ENCODE data around the gene MYO7B.

The MYO7B gene

DNA sequence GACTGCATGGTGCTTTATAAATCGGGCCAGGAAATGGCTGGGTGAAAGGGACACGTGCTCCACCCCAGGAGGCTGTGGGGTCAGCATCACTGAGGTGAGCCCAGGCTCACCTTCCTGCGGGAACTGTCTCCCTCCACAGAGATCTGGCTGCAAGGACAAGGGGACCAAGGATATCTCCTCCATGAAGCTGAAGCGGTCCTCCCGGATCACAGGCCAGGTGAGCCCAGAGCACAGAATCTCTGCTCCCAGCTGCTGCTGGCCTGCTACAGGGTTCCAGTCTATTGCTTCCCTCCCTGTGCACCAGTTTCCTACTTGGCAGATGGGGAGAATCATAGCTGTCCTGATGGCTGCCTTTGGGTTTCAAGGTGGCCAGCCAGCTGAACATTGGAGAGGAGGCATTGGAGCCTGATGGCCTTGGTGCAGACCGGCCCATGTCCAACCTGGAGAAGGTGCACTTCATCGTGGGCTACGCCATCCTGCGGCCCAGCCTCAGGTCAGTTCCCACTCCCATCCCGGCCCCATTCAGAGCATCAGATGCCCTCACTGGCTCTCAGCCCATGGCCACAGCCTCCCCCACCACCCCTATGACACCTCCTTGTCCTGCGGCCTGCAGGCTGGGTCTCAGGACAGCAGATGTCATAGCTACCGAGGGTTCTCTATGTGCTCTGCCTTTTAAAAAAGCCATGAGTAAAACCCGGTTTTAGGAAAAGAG, 76.8 kb downstream of the MYO7B start:
- H3K9ac ChIP-seq (ENCODE audit: low read depth, low read length): peak overlapping the region; percentile 9; the same call in 1 of the 2 replicates
- peak overlapping the region; percentile 97 for H3K27ac ChIP-seq (ENCODE audit: low read length)
- peaks cover 61% of the 10 kb centered on the region for H3K36me3 ChIP-seq (ENCODE audit: insufficient read depth, low read length)
- peaks cover 40% of the 10 kb centered on the region for H3K79me2 ChIP-seq (ENCODE audit: insufficient read depth, low read length)
- no peak overlapping the region for H2AFZ ChIP-seq (ENCODE audit: low read depth, low read length)
- peaks cover 22% of the 10 kb centered on the region for H3K9me3 ChIP-seq (ENCODE audit: insufficient read depth, low read length, severe bottlenecking)
- H3K4me1 ChIP-seq (ENCODE audit: insufficient read depth, low read length): peaks cover 100% of the 10 kb centered on the region
- DNase-seq: peak; percentile 4
- no peak for ATAC-seq (ENCODE audit: insufficient read depth, low read depth)
- H3K27me3 ChIP-seq (ENCODE audit: insufficient read depth, low read length, poor library complexity): no peaks in the 10 kb centered on the region
- H4K20me1 ChIP-seq (ENCODE audit: insufficient read depth, low read length): no peaks in the 10 kb centered on the region
- H3K4me2 ChIP-seq (ENCODE audit: insufficient read depth, low read length): no peak overlapping the region
- TF ChIP-seq CTCF (IDR thresholded peaks at IDR 0.05; ENCODE audit: borderline replicate concordance, extremely low read depth, low read length, poor library complexity, severe bottlenecking) (no peak), EZH2 (IDR thresholded peaks at IDR 0.05; ENCODE audit: borderline replicate concordance, low read depth, low read length, severe bottlenecking) (no peak)
- peak overlapping the region in 1 of 2 experiments; percentile 5; a peak in 1 of 4 replicates for H3K4me3 ChIP-seq (ENCODE audit: low read depth in 1 of 2, low read length in 2 of 2)

DNA sequence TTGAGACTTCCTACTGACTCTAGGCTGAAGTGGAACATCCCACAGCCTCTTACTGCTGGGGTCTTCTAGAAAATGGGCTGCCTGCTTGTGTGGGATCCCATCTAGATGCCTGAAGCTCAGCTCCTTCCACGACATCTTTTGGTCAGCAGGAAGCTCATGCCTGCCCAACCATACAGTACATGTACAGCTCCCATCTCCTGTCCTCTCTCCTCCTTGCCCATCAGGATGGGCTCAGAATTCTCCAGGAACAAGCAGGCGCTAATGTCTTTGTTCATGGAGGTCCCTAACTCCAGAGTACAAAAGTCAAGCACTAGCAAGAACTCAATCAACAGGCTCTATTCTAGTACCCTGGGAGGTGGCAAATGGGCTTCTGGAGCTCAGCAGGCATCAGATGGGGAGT, 78.8 kb downstream of the MYO7B start:
- peak overlapping the region; percentile 48 for H3K4me2 ChIP-seq (ENCODE audit: insufficient read depth, low read length)
- DNase-seq (peak; percentile 27), ATAC-seq (ENCODE audit: insufficient read depth, low read depth) (no peak)
- peak overlapping the region; percentile 75 for H3K9ac ChIP-seq (ENCODE audit: low read depth, low read length)
- no peaks in the 10 kb centered on the region for H3K27me3 ChIP-seq (ENCODE audit: insufficient read depth, low read length, poor library complexity)
- H3K36me3 ChIP-seq (ENCODE audit: insufficient read depth, low read length): peaks cover 54% of the 10 kb centered on the region
- peak overlapping the region in 1 of 2 experiments; percentile 28; a peak in 1 of 4 replicates for H3K4me3 ChIP-seq (ENCODE audit: low read depth in 1 of 2, low read length in 2 of 2)
- no peaks in the 10 kb centered on the region for H4K20me1 ChIP-seq (ENCODE audit: insufficient read depth, low read length)
- peaks cover 22% of the 10 kb centered on the region for H3K9me3 ChIP-seq (ENCODE audit: insufficient read depth, low read length, severe bottlenecking)
- H3K4me1 ChIP-seq (ENCODE audit: insufficient read depth, low read length): peaks cover 97% of the 10 kb centered on the region
- H3K79me2 ChIP-seq (ENCODE audit: insufficient read depth, low read length): peaks cover 43% of the 10 kb centered on the region
- TF ChIP-seq CTCF (IDR thresholded peaks at IDR 0.05; ENCODE audit: borderline replicate concordance, extremely low read depth, low read length, poor library complexity, severe bottlenecking): no peak
- no peak for TF ChIP-seq EZH2 (IDR thresholded peaks at IDR 0.05; ENCODE audit: borderline replicate concordance, low read depth, low read length, severe bottlenecking)
- peak overlapping the region; percentile 97 for H3K27ac ChIP-seq (ENCODE audit: low read length)
- no peak overlapping the region; the same call in 1 of the 2 replicates for H2AFZ ChIP-seq (ENCODE audit: low read depth, low read length)

- Histone ChIP-seq H3K4me1 (ENCODE audit: insufficient read depth, low read length) (peaks cover 97% of the 10 kb centered on the region), H4K20me1 (ENCODE audit: insufficient read depth, low read length) (no peaks in the 10 kb centered on the region), H3K9ac (ENCODE audit: low read depth, low read length) (peak overlapping the region; percentile 75), H3K79me2 (ENCODE audit: insufficient read depth, low read length) (peaks cover 40% of the 10 kb centered on the region), H3K36me3 (ENCODE audit: insufficient read depth, low read length) (peaks cover 49% of the 10 kb centered on the region), H3K27me3 (ENCODE audit: insufficient read depth, low read length, poor library complexity) (no peaks in the 10 kb centered on the region), H2AFZ (ENCODE audit: low read depth, low read length) (peak overlapping the region; percentile 51; the same call in 1 of the 2 replicates), H3K27ac (ENCODE audit: low read length) (peak overlapping the region; percentile 97), H3K4me3 (ENCODE audit: low read depth in 1 of 2, low read length in 2 of 2) (peak overlapping the region in 1 of 2 experiments; percentile 28; a peak in 1 of 4 replicates), H3K9me3 (ENCODE audit: insufficient read depth, low read length, severe bottlenecking) (peaks cover 22% of the 10 kb centered on the region), H3K4me2 (ENCODE audit: insufficient read depth, low read length) (peak overlapping the region; percentile 48)
- TF ChIP-seq EZH2 (IDR thresholded peaks at IDR 0.05; ENCODE audit: borderline replicate concordance, low read depth, low read length, severe bottlenecking) (no peak), CTCF (IDR thresholded peaks at IDR 0.05; ENCODE audit: borderline replicate concordance, extremely low read depth, low read length, poor library complexity, severe bottlenecking) (no peak)
- DNase-seq (no peak), ATAC-seq (ENCODE audit: insufficient read depth, low read depth) (no peak)
Observed at GRCh38 chr2:127614731-127615130, 79.2 kb downstream of the MYO7B start.
